OCI-LY3 (cell line): ENCODE measurements around the gene SIAH2.

Experiments used
- EZH2phosphoT487 ChIP-seq: fragments of 200-600 bp; shearing (Covaris generic); IDR thresholded peaks from 2 replicates; pipeline ENCODE4 v1.6.1; 2018; ENCODE audit warnings: antibody characterized with exemption, mixed run types, low read depth
- TF ChIP-seq, protein P1 (sequence below): fragments of 200-600, 300-600 bp; sonication (generic); IDR thresholded peaks from 2 replicates; pipeline ENCODE4 v1.5.1; 2014; ENCODE audit warnings: antibody characterized with exemption, low read length, low read depth

DNA sequence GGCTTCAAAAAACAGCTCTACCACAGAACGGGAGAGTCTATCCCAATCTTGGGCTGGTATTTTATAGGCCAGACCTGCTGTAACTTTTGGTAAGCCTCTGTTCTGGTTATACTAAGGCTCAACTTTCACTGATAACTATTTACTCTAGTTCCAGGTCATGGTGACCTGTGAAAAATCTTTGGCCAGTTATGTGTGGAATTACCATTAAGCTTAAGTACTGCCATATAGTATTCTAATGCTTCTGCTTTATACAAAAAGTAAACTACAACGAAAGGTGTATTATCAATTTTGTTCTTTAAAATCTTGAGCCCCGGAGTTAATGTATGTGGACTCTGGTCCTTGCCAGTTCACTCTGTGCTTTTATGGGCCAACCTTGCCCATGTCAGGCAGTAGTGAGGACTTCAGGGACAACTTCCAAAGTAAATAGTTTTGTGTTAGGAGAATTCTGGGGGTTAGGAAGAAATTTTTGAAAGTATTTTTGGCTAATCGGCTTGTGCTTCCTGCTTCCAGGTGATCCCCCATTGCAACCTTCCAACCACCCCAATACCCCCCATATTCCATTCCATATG is 6.4 kb downstream of the SIAH2 start:
- TF ChIP-seq, protein P1, sequence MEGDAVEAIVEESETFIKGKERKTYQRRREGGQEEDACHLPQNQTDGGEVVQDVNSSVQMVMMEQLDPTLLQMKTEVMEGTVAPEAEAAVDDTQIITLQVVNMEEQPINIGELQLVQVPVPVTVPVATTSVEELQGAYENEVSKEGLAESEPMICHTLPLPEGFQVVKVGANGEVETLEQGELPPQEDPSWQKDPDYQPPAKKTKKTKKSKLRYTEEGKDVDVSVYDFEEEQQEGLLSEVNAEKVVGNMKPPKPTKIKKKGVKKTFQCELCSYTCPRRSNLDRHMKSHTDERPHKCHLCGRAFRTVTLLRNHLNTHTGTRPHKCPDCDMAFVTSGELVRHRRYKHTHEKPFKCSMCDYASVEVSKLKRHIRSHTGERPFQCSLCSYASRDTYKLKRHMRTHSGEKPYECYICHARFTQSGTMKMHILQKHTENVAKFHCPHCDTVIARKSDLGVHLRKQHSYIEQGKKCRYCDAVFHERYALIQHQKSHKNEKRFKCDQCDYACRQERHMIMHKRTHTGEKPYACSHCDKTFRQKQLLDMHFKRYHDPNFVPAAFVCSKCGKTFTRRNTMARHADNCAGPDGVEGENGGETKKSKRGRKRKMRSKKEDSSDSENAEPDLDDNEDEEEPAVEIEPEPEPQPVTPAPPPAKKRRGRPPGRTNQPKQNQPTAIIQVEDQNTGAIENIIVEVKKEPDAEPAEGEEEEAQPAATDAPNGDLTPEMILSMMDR, result no peak
- no peak for TF ChIP-seq EZH2phosphoT487
